K562 (cell line): ENCODE data around the gene NHSL2. TPM values are rescaled to one million over a fixed set of nuclear protein-coding genes. Genes with fewer than 3 reads are reported as not detected.

Source experiments
- ATAC-seq: fragments of 200-7000 bp; cut with Tn5 transposase; 3 replicates; pipeline ENCODE4 v1.9.1; 2020; ENCODE audit warnings: moderate library complexity
- BruUV-seq: library from RNA; stranded (reverse); fragments of 400-500 nt; replicated peaks from 2 replicates; lab custom pipeline; 2021; lab: Mats Ljungman, UMichigan
- CTCF ChIA-PET: fragments of 300-600 bp; formaldehyde crosslinking; extraction: SDS; loops from one replicate; lab custom pipeline; 2021; ENCODE audit warnings: low intra/inter-chr PET ratio; lab: Yijun Ruan, JAX
- POLR2A ChIA-PET: fragments of 300-600, 350-650 bp; sonication (Branson Sonifier 250); formaldehyde crosslinking; extraction: SDS; loops from one replicate; lab custom pipeline; 2021; ENCODE audit warnings: antibody characterized with exemption, inconsistent platforms; lab: Yijun Ruan, JAX
- DNase-seq, 4 experiments: peaks; one replicate each; pipeline versions ENCODE4 v3.0.0 to v3.0.0-alpha.2; 2011 to 2018; ENCODE audit warnings: low spot score in 3 of 4, mixed read lengths in 3 of 4; ENCODE audit errors: extremely low read depth in 1 of 4
- FAIRE-seq: peaks from 2 replicates; lab custom pipeline; 2011; peaks lifted over from hg19 to GRCh38; lab: Jason Lieb, UNC
- H2AFZ ChIP-seq: 2 replicates; pipeline ENCODE4 v1.6.0; 2011; ENCODE audit warnings: low read depth, low read length, control low read depth, inconsistent platforms
- H3K27ac ChIP-seq: fragments of 200-600 bp; 3 replicates; pipeline ENCODE4 v1.8.0; 2011; ENCODE audit warnings: low read depth, mild to moderate bottlenecking, control low read depth, inconsistent platforms, low read length, moderate library complexity, mixed read lengths; ENCODE audit errors: extremely low read depth
- H3K27me3 ChIP-seq, 2 experiments: fragments of 300-600 bp in 1 of 2; 2 replicates in 1 of 2; 3 replicates in 1 of 2; pipeline versions ENCODE4 v1.6.0 to v1.8.0; 2011; ENCODE audit warnings: inconsistent platforms in 2 of 2, low read length in 2 of 2, mild to moderate bottlenecking in 1 of 2, mixed read lengths in 1 of 2, moderate library complexity in 1 of 2; ENCODE audit not compliant: control insufficient read depth in 2 of 2, insufficient read depth in 2 of 2
- H3K36me3 ChIP-seq: fragments of 300-600 bp; 3 replicates; pipeline ENCODE4 v1.8.0; 2011; ENCODE audit warnings: mild to moderate bottlenecking, low read length, inconsistent platforms; ENCODE audit not compliant: control insufficient read depth, insufficient read depth
- H3K4me1 ChIP-seq, 2 experiments: fragments of 200-600 bp in 1 of 2; replicated peaks in 1 of 2; 2 replicates in 1 of 2; 3 replicates in 1 of 2; pipeline versions ENCODE4 v1.5.1 to v1.8.0; 2011; ENCODE audit warnings: inconsistent platforms in 2 of 2, low read length in 2 of 2, mild to moderate bottlenecking in 1 of 2, mixed read lengths in 1 of 2, moderate library complexity in 1 of 2; ENCODE audit not compliant: control insufficient read depth in 2 of 2, insufficient read depth in 2 of 2
- H3K4me2 ChIP-seq: 2 replicates; pipeline ENCODE4 v1.6.1; 2011; ENCODE audit warnings: low read length, control low read depth, inconsistent platforms, mixed read lengths; ENCODE audit not compliant: insufficient read depth
- H3K4me3 ChIP-seq: fragments of 200-600 bp; sonication (generic), shearing (Covaris generic); 2 replicates; pipeline ENCODE4 v1.5.1; 2016; ENCODE audit warnings: control low read depth, inconsistent platforms
- H3K79me2 ChIP-seq: fragments of 200-600 bp; 3 replicates; pipeline ENCODE4 v1.8.0; 2011; ENCODE audit warnings: low read length, inconsistent platforms; ENCODE audit not compliant: control insufficient read depth, insufficient read depth
- H3K9ac ChIP-seq, 2 experiments: 2 replicates each; pipeline versions ENCODE4 v1.6.0 to v1.6.1; 2011; ENCODE audit warnings: low read depth in 2 of 2, low read length in 2 of 2, control low read depth in 1 of 2, inconsistent platforms in 1 of 2, mild to moderate bottlenecking in 1 of 2, mixed read lengths in 1 of 2; ENCODE audit not compliant: insufficient read depth in 1 of 2
- H3K9me1 ChIP-seq: one replicate; pipeline ENCODE4 v1.6.0; 2011; ENCODE audit warnings: inconsistent platforms, mild to moderate bottlenecking, low read length, moderate library complexity; ENCODE audit not compliant: control insufficient read depth, insufficient read depth
- H3K9me3 ChIP-seq: replicated peaks from 2 replicates; pipeline ENCODE4 v1.5.1; 2011; ENCODE audit warnings: low read depth, low read length, inconsistent platforms; ENCODE audit not compliant: control insufficient read depth, insufficient read depth
- H4K20me1 ChIP-seq: replicated peaks from 2 replicates; pipeline ENCODE4 v1.6.1; 2011; ENCODE audit warnings: low read length, inconsistent platforms, mixed read lengths; ENCODE audit not compliant: control insufficient read depth, insufficient read depth
- BCOR ChIP-seq: fragments of 450-650 bp; IDR thresholded peaks from 2 replicates; pipeline ENCODE4 v1.6.1; 2016
- KLF10 ChIP-seq: fragments of 250-450 bp; sonication (Bioruptor Pico); IDR thresholded peaks from 2 replicates; pipeline ENCODE4 v1.6.1; 2021; ENCODE audit warnings: matching md5 sums
- NCOA1 ChIP-seq: fragments of 450-650 bp; IDR thresholded peaks from 2 replicates; pipeline ENCODE4 v1.6.1; 2016; ENCODE audit warnings: low read depth
- NR3C1 ChIP-seq: sonication (generic); formaldehyde crosslinking; IDR thresholded peaks from 2 replicates; pipeline ENCODE4 v1.8.1; 2022; ENCODE audit warnings: missing genetic modification reagents
- PCBP2 ChIP-seq: fragments of 200-400 bp; formaldehyde crosslinking; IDR thresholded peaks from 2 replicates; pipeline ENCODE4 v1.6.1; 2018; ENCODE audit warnings: low read length, low read depth, mild to moderate bottlenecking, moderate library complexity; ENCODE audit not compliant: poor library complexity, severe bottlenecking
- RNF2 ChIP-seq: sonication (generic); IDR thresholded peaks from 2 replicates; pipeline ENCODE4 v1.6.1; 2016
- SRF ChIP-seq, 2 experiments: fragments of 250-450, 450-650 bp in 1 of 2; sonication (Bioruptor Pico) in 1 of 2; sonication (generic) in 1 of 2; formaldehyde crosslinking; IDR thresholded peaks; 2 replicates each; pipeline versions ENCODE4 v1.5.0 to v1.5.1; 2020 to 2022; ENCODE audit warnings: mild to moderate bottlenecking in 1 of 2, missing genetic modification reagents in 1 of 2
- TEAD2 ChIP-seq: fragments of 450-650 bp; IDR thresholded peaks from 2 replicates; pipeline ENCODE4 v1.6.1; 2016; ENCODE audit warnings: missing genetic modification characterization, control low read depth, missing compliant biosample characterization
- YBX1 ChIP-seq: fragments of 450-650 bp; IDR thresholded peaks from 2 replicates; pipeline ENCODE4 v1.7.1; 2016; ENCODE audit warnings: mild to moderate bottlenecking
- ZNF274 ChIP-seq: IDR thresholded peaks from 2 replicates; pipeline ENCODE4 v1.6.1; 2011; ENCODE audit warnings: low read depth, mild to moderate bottlenecking, low read length, moderate library complexity, borderline replicate concordance
- WGBS: fragments of 100-300 bp; shearing (Covaris generic); methylation state at CpG from one replicate; pipeline ENCODE4 v1.1.6; 2016; ENCODE audit warnings: low coverage, mixed read lengths; ENCODE audit not compliant: insufficient coverage; ENCODE audit errors: missing lambda C conversion rate; 5-methylcytosine and 5-hydroxymethylcytosine counted together
- in situ Hi-C: fragments of 300-500 bp; cut with MboI; formaldehyde crosslinking; loops from 4 replicates; pipeline ENCODE4 v1.15.0; 2018; ENCODE audit warnings: inconsistent platforms, mixed read lengths
- intact Hi-C: fragments of 100-400 bp; cut with micrococcal nuclease; formaldehyde crosslinking; loops from 2 replicates; pipeline ENCODE4 v1.14.2; 2022
- polyA plus RNA-seq, 8 experiments: library from polyadenylated mRNA; depleted of rRNA in 4 of 8; stranded (reverse) in 5 of 8; unstranded in 3 of 8; fragments of >200 nt; fragmentation: Nextera tagmentation in 2 of 8; fragmentation: Illumina TruSeq in 1 of 8; extraction: Ambion mirVana in 2 of 8; extraction: Trizol in 1 of 8; gene quantifications; 2 replicates each; pipeline versions ENCODE4 v1.2.1 to v1.2.3, GENCODE V29; 2011 to 2014; ENCODE audit warnings: inconsistent platforms in 1 of 8, missing spikeins in 1 of 8
- total RNA-seq, 7 experiments: library from RNA; depleted of rRNA in 6 of 7; stranded (reverse); fragments of >200 nt in 6 of 7; fragmentation: Illumina TruSeq in 2 of 7; extraction: Trizol in 2 of 7; gene quantifications; 2 replicates each; pipeline versions ENCODE4 v1.2.1 to v1.2.3, GENCODE V29; 2011 to 2021; ENCODE audit warnings: low replicate concordance in 1 of 7
- TF ChIP-seq, protein P1 (sequence below): fragments of 450-650 bp; IDR thresholded peaks from 2 replicates; pipeline ENCODE4 v1.6.1; 2016; ENCODE audit warnings: antibody characterized with exemption
- TF ChIP-seq, protein P2 (sequence below): sonication (generic); formaldehyde crosslinking; IDR thresholded peaks from 2 replicates; pipeline ENCODE4 v1.8.1; 2023; ENCODE audit warnings: mild to moderate bottlenecking, missing genetic modification reagents

NHSL2 gene
- total and polyA plus RNA-seq, 9 of the 15 experiments (the other 6 are each of a cell fraction or from before 2014, with no cell fraction given), result 0.02 TPM; not detected in 8

GRCh38 chrX:72038868-72039267 lies 128.2 kb downstream of the NHSL2 start:
- Histone ChIP-seq H3K36me3 (no peaks in the 10 kb centered on the region), H3K27ac (no peak overlapping the region), H3K9me1 (no peaks in the 10 kb centered on the region), H3K27me3 (peaks cover 0 to 23% of the 10 kb centered on the region in 2 experiments; a peak in 3 of 5 replicates), H3K4me2 (no peak overlapping the region), H3K4me3 (no peak overlapping the region)
- FAIRE-seq (no peak), ATAC-seq (no peak)
- 0% methylated on average over 2 of the region's 2 CpGs for WGBS
- intact Hi-C loops, result no loop called here
- TF ChIP-seq PCBP2, result peak; percentile 31
- TF ChIP-seq YBX1, result no peak
- TF ChIP-seq, all 486 proteins: peak for 1
- H3K79me2 ChIP-seq, result no peaks in the 10 kb centered on the region
- in situ Hi-C loops, result no loop called here
- H3K9me3 ChIP-seq, result no peaks in the 10 kb centered on the region
- POLR2A ChIA-PET, result no interaction called here
- no peaks in the 10 kb centered on the region for H3K4me1 ChIP-seq
- no peak overlapping the region for H2AFZ ChIP-seq
- no TSS peak for BruUV-seq
- CTCF ChIA-PET, result no interaction called here
- H4K20me1 ChIP-seq, result no peaks in the 10 kb centered on the region; the same call in 1 of the 2 replicates
- H3K9ac ChIP-seq, result no peak overlapping the region
- no peak for DNase-seq

GRCh38 chrX:72040506-72040905 lies 129.9 kb downstream of the NHSL2 start:
- Histone ChIP-seq H3K9ac (no peak overlapping the region), H3K9me3 (no peaks in the 10 kb centered on the region), H3K79me2 (no peaks in the 10 kb centered on the region), H3K4me3 (no peak overlapping the region), H3K4me2 (no peak overlapping the region), H3K27ac (no peak overlapping the region), H3K9me1 (no peaks in the 10 kb centered on the region), H3K27me3 (peaks cover 2 to 31% of the 10 kb centered on the region in 2 experiments; a peak in 3 of 5 replicates), H2AFZ (no peak overlapping the region), H3K4me1 (no peaks in the 10 kb centered on the region), H4K20me1 (no peaks in the 10 kb centered on the region; the same call in 1 of the 2 replicates), H3K36me3 (no peaks in the 10 kb centered on the region)
- WGBS, result 0% methylated on average over 5 of the region's 5 CpGs
- ATAC-seq (no peak), DNase-seq (no peak), FAIRE-seq (no peak)
- intact Hi-C loops (no loop called here), in situ Hi-C loops (no loop called here)
- POLR2A ChIA-PET, result no interaction called here
- CTCF ChIA-PET, result no interaction called here
- no TSS peak for BruUV-seq
- no peak for TF ChIP-seq NCOA1
- TF ChIP-seq, protein P1, sequence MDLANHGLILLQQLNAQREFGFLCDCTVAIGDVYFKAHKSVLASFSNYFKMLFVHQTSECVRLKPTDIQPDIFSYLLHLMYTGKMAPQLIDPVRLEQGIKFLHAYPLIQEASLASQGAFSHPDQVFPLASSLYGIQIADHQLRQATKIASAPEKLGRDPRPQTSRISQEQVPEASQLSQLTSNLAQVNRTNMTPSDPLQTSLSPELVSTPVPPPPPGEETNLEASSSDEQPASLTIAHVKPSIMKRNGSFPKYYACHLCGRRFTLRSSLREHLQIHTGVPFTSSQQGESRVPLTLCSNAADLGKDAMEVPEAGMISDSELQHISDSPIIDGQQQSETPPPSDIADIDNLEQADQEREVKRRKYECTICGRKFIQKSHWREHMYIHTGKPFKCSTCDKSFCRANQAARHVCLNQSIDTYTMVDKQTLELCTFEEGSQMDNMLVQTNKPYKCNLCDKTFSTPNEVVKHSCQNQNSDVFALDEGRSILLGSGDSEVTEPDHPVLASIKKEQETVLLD, result no peak
- no peak for TF ChIP-seq TEAD2 (tag)
- TF ChIP-seq RNF2, result no peak
- no peak for TF ChIP-seq ZNF274
- TF ChIP-seq NR3C1 (CRISPR knock-in tag), result no peak
- TF ChIP-seq, protein P2, sequence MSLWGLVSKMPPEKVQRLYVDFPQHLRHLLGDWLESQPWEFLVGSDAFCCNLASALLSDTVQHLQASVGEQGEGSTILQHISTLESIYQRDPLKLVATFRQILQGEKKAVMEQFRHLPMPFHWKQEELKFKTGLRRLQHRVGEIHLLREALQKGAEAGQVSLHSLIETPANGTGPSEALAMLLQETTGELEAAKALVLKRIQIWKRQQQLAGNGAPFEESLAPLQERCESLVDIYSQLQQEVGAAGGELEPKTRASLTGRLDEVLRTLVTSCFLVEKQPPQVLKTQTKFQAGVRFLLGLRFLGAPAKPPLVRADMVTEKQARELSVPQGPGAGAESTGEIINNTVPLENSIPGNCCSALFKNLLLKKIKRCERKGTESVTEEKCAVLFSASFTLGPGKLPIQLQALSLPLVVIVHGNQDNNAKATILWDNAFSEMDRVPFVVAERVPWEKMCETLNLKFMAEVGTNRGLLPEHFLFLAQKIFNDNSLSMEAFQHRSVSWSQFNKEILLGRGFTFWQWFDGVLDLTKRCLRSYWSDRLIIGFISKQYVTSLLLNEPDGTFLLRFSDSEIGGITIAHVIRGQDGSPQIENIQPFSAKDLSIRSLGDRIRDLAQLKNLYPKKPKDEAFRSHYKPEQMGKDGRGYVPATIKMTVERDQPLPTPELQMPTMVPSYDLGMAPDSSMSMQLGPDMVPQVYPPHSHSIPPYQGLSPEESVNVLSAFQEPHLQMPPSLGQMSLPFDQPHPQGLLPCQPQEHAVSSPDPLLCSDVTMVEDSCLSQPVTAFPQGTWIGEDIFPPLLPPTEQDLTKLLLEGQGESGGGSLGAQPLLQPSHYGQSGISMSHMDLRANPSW, result no peak
- no peak for TF ChIP-seq SRF (CRISPR knock-in tag; IDR thresholded peaks at IDR 0.05)
- TF ChIP-seq BCOR, result no peak
- TF ChIP-seq KLF10, result no peak
